ENCODE measurements around the gene DPP8.

Gene DPP8

DNA sequence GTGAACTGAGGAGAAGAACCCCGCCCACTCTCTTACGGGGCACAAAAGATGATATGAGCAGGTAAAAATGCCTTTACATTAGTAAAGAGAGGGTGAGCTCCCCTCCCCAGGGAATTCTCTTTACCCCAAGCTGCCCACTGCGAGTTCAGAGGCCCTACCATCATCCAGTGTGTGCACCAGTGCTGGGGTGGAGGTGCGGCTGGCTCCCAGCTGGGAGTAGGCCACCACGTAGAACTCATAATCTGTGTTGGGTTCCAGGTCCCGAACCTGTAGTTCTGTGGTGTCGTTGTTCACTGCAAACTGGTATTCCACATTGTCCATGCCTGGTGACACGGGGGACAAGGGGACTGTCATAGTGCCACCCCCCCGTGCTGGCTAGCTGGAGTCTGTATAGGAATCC is 122.6 kb downstream of the DPP8 start:
- no peaks in the 10 kb centered on the region for H3K9me3 Mint-ChIP-seq
- H3K4me3 Mint-ChIP-seq, result no peak overlapping the region
- no peaks in the 10 kb centered on the region for H3K36me3 Mint-ChIP-seq
- ATAC-seq, result no peak
- H3K4me1 Mint-ChIP-seq, result peaks cover 12% of the 10 kb centered on the region
- H3K27ac Mint-ChIP-seq, result no peak overlapping the region
- H3K27me3 Mint-ChIP-seq, result peaks cover 75% of the 10 kb centered on the region

DNA sequence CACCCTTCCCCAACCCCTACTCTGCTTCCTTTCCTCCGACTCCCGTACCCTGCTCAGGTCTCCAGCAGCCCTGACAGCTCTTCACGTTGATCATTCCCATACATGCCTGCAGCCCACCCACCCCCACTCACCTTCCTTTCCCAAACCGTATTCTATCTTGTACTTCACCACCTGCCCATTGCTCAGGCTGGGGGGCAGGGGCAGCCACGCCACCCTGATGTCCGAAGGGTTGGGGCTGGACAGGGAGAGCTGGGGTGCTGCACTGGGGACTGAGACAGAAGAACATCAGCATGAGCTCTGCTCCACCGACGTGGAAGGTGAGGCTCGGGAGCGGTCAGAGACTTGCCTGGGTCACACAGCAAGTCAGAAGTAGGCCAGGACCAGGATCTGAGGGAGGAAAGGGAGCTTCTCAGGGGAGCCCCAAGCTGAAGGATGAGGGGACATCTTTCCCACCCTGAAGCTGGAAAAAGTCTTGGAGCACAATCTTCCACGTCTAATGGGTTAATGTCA is 123.2 kb downstream of the DPP8 start:
- no peak for ATAC-seq
- no peak overlapping the region for H3K4me3 Mint-ChIP-seq
- H3K27me3 Mint-ChIP-seq, result peaks cover 81% of the 10 kb centered on the region
- H3K27ac Mint-ChIP-seq, result no peak overlapping the region
- H3K9me3 Mint-ChIP-seq, result no peaks in the 10 kb centered on the region
- H3K4me1 Mint-ChIP-seq, result peaks cover 12% of the 10 kb centered on the region
- H3K36me3 Mint-ChIP-seq, result no peaks in the 10 kb centered on the region

DNA sequence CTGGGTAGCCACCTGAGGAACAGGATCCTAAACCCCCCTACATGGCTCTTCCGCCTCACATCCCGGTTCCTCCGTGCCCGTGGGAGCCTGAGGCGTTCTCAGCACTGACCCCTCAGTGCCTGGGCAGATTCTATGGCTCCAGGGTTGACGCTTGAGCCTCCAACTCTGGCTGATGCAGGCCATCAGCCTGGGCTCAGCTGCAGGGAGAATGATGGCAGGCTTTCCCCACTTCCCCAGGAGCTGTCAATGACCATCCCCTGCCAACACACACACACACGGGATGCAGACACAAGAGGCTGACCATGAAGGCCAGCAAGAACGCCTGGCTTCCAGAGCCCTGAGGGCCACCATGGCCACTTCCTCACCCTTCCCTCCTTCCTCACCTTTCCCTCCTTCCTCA is 123.9 kb downstream of the DPP8 start:
- Mint-ChIP-seq H3K4me1 (peaks cover 12% of the 10 kb centered on the region), H3K9me3 (no peaks in the 10 kb centered on the region), H3K27me3 (peaks cover 83% of the 10 kb centered on the region), H3K27ac (no peak overlapping the region), H3K4me3 (no peak overlapping the region), H3K36me3 (no peaks in the 10 kb centered on the region)
- no peak for ATAC-seq

DNA sequence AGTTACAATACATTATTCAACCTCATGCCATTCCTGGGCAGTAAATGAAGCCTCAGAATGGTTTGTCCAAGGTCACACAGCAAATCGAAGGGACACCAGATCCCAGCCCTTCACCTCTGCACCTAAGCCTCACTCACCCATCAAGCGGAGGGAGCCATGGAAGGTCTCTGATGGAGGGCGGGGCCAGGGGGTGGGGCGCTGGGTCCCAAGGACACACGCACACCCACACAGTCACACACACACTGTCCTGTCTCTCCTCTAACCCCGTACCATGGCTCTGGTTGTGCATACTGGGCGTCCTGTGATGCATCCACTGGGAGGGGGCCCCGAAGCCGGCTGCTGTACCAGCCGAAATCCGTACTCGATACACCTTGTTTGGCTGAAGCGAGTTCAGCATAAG is 124.4 kb downstream of the DPP8 start:
- no peak for ATAC-seq
- no peak overlapping the region for H3K4me3 Mint-ChIP-seq
- peaks cover 12% of the 10 kb centered on the region for H3K4me1 Mint-ChIP-seq
- peaks cover 81% of the 10 kb centered on the region for H3K27me3 Mint-ChIP-seq
- H3K27ac Mint-ChIP-seq, result no peak overlapping the region
- H3K36me3 Mint-ChIP-seq, result no peaks in the 10 kb centered on the region
- H3K9me3 Mint-ChIP-seq, result no peaks in the 10 kb centered on the region
